NCI-H1048 (cell line): ENCODE results near the gene SFRP4.
A peak's percentile ranks its signal among the peaks of the same experiment; 100 is the strongest.

ENCODE experiments used
- DNase-seq: peaks from one replicate; lab custom pipeline; 2025; lab: John Stamatoyannopoulos, UW

Gene SFRP4

DNA sequence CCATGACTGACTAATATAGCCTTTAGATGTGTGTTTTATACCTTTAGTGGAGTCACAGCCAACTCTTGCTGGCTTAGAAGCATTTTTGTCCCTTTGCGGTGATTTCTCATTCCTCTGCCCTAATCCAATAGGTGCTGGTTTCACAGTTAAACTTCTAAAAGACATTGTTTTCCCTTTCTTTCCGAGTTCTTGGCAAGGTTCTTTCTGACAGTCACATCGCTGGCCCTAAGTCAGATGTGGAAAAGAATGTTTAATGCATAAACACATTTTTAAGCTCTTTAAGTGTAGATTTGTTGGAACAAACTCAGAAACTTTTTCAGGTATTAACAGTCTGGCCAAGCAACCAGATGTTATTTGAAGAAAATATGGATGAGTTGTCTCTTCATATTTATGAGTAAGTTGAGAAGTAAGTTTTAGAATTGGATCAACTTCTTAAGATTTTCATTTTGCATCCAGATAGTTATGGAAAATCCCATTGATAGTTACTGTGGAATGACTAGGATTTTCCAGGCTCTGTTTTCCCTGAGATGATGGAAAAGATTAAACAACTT lies 7.9 kb upstream of the SFRP4 start:
- DNase-seq: no peak

DNA sequence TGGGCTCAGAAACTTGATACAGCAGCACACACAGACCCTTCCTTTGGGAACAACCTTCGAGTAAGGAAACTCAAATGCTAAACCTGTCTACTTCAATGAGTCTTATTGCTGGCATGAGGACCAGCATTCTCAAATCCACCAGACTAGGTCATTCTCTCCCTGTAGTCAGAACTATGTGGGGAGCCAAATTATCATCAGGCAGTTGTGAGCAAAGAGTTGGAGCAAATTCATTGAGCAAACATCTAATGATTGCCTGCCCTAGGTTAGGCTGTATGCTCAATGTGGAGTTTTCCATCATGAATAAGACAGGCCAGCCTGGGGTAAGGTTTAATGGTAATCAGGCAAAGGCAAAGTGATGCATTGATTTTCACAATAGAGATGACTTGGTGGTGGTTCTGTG lies 7.4 kb upstream of the SFRP4 start:
- no peak for DNase-seq

DNA sequence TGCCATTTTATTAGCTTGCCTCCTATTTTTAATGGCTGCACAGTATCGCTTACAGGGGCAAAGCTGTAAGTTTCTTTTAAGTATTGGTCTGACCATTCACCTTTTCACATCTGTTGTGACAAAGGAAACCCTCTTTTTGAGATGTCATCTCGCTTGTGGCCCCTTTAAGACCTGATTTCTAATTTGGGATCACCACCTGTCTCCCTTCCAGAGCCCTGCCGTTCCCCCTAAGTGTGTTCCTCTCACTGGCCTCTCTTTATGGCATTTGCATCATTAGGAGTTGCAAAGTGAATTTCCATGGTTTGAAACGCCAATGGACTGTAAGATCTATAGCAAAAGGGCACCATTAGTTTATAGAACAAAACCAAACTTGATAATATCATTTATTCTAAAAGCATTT lies 5.3 kb upstream of the SFRP4 start:
- no peak for DNase-seq

DNA sequence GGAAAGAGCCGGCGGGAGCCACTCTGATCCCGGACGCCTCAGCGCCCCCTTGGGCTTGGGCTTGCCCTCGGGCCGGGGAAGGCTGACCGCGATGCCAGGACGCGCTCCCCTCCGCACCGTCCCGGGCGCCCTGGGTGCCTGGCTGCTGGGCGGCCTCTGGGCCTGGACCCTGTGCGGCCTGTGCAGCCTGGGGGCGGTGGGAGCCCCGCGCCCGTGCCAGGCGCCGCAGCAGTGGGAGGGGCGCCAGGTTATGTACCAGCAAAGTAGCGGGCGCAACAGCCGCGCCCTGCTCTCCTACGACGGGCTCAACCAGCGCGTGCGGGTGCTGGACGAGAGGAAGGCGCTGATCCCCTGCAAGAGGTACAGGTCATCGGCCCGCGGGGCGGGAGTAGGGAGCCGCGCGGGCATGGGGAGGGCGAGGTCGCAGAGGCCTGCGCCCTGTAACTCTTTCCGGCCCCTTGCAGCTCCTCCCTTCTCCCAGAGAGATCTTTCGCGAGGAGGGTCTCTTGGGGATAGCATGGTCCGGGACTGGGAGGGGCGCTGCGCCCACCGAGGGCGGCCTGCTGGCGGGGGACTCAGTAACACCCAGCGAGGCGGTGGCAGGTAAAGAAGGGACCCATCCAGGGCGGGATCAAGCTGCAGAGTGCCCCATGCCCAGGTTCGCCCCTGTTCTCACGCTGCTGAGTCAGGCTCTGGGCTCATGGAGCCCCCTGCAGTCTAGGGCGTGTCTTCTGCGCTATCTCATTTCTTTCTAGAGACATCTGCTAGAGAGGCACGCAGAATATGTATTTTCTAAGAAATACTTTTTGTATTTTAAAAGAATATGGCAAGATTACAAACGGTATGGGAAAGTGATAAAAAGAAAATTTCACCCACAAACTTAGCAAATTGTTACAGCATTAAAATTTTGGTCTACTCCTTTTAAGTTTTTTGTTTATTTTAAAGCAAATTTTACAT lies 4.5 kb upstream of the SFRP4 start:
- peak; percentile 38 for DNase-seq

DNA sequence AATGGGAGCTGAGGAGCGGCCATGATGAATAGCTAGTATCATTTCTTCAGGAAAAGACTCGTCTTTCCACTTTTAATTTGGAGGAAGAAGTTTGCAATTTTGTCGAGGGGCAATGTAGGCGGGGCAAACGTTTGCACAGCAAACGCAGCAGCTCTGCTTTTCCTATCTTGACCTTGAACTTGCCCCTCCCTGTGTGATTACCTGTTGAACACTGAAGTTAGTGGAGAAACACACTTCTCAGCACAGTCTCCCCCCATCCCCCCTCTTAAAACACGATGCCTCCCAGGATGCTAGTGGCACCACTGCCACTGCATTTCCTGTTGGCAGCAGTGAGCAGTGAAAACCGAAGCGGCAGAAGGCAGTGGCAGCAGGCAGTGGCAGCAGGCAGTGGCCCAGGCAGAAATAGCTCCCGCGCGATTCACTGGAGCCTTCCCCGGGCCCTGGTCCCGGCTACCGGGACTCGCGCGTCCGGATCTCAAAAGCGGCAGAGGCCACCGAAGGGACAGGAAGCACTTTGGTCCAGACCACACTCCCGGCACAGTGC lies 3.8 kb upstream of the SFRP4 start, which contains the start of gene EPDR1:
Gene EPDR1, plus strand, starts transcription at position 336 of the 544 bp plus-strand sequence. CDS start 300 bp downstream, outside the sequence.
- peak; percentile 46 for DNase-seq

DNA sequence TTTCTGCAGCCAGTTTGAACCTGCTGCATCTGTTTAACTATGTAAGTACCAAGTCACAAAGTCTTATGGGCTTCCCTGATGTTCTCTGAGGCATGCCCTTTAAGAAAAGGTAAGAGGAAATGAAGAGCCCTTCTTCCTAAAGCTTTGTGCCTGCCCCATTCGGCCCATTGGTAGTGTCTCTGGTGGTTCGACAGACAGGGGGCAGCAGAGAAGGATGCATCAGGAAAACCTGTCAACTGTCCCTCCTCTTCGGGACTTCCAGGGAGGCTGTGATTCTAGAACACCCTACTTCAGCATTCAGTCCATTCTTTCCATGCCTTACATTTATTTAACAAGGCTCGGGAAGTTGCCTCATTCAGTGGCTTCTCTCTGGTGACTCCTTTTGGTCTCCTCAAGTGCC lies 1.9 kb upstream of the SFRP4 start:
- DNase-seq: no peak

DNA sequence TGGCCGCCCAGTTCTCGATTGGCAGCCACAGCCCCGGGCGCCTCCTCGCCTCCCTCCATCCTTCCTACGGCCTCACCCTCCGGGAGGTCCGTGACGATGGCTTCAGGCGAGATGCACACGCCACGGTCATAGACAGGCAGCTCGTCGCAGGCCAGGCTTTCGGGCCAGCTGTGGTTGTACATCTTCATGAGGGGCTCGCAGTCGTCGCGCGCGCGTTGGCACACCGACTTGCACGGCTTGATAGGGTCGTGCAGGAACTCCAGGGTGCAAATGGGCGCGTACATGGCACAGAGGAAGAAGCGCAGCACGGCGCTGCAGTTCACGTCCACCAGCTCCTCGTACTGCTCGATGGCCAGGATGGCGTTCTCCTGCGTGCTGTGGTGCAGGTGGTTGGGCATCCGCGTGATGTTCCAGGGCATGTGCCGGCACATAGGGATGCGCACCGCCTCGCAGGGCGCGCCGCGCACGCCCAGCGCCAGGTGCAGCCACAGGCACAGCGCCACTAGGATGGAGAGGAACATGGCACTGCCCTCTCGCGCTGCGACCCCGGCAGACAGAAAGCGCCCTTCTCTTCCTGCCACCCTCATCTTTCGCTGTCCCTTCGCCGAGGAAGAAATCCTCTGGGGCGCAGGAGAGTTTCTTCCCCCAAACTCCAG lies 472 bp downstream of the SFRP4 start:
- no peak for DNase-seq

DNA sequence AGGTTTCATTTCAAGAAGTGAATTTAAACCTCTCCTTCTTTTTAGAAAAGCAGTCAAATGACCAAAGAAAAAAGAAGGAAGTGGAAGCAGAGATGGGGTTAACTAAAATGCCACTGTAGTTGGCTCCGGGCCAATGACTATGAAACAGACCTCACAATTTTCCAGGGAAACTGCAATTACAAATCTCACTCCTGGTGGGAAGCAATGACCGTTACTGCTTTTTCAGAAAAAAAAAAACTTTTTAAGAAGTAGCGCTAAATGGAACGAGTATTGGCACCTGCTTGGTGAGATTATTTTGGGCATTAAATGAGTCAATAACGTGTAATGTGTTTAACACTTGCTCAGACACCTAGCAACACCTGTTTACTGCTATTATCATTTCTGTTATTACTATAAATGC lies 1.2 kb downstream of the SFRP4 start:
- DNase-seq: no peak

DNA sequence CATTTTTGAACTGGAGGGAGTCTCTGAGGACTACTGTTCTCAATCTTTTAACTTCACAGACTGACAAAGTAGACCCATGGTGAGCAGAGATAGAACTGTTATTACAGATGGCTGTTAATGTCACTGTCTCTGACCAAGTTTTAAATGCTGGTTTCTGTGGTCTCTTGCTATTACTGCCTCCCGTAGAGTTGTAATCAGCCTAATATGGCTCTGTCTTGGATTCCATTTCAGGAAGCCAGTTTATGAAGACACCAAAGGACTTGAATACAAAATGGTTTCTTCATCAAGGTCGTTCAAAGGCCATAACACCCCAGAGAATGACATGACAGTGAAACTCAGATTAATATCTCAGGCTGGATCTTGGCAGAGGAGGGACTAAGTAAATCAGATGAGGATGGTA lies 3.9 kb downstream of the SFRP4 start:
- DNase-seq: no peak

DNA sequence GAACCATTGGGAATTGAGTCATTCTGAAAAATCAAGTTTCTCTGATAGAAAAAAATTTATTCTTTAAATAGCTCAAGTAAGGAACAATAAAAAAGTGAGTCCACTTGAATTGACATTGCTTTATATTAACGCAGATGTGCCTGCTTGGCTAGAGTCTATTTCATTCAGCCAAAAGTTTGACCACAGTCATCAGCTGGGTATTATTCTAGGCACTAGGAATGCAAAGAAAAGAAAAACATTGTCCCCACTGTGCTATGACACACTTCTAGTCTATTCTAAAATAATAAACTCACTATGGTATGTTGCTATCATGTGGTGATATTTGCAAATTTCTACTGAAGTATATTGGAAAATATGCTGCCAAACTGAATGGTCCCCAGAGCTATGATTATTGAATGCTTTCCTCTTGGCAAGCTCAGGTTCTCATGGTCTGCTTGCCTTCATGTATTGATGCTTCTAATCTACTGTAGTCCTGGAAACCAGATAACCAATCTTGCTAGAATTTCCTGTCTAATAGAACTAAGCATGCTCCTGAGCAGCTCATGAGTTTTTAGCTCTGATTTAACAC lies 8.3 kb downstream of the SFRP4 start:
- no peak for DNase-seq

DNA sequence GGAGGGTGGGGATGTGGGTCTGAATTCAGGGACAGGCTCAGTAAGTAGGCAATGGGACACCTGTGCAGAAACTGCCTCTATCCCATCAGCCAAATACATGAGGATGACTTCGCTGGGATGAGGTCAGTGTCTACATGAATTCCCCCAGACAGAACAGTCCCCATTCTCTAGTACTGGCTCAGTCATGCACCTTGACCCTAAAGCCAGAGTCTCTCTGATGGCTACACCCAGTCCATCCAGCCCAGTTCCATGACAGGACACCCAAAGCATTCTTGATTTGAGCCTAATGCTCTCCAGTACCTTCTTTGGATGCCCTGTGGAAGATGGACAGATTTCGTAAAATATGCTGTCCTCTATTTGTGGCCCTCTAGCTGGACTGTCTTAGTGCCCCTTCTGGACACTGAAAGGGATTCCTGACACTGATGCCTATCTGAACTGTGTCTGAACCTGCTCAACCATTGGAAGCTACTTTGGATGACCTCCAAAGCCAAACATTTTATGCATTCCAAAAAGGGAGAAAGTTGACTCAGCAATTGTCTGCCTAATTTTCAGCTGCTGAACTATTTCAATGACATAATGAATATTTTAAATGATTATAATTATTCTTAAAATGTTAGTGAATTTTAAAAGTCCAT lies 14.6 kb downstream of the SFRP4 start:
- DNase-seq: no peak

DNA sequence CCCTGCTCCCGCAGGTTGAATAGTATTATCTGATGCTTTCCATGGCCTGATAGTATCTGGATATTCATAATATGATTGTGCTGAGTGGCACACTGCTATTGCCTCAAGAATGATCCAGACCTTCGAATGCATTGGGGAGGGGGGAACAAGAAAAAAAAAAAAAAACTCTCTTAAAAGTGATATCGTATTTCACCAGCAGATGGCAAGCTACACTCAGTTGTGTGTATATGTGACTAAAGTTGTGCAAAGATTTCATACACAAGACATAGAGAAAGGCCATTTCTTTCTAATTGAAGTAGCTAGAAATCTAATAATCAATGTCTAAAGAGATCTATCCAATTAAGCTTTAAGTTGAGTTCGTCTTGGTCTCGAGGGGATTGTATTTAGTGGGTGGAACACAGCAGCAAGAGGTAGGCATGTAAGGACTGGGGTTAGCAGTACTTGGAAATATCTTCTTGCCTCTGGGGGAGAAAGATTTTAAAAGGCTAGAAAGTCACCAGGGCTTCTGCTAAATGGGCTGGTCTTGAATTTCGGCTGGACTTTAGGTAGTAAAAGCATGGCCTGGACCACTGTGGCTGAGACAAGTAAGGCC lies 15.3 kb downstream of the SFRP4 start:
- no peak for DNase-seq

DNA sequence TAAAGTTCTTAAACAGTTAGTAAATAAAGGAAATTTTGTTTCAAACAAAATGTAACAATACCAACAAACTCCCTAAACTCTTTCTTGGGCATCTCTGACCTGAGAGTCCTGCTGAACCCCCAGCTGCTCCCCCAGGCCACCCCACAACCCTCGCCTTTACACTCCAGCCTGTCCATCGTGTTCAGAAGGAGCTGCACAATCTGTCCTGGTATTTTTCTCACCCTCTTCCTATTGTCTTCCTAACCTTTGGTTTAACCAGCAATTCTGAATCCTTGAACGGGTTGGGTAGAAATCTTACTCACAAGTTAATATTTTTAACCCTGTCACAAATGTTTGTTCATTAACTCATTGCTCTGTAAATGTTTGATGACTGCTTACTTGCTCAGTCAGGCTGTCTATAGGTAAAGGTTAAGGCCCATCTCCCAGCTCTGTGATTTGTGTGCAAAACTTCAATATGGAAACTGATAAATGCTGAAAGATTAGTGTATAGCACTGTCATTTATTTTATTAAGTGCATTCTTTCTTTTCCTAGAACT lies 16.8 kb downstream of the SFRP4 start:
- DNase-seq: no peak

DNA sequence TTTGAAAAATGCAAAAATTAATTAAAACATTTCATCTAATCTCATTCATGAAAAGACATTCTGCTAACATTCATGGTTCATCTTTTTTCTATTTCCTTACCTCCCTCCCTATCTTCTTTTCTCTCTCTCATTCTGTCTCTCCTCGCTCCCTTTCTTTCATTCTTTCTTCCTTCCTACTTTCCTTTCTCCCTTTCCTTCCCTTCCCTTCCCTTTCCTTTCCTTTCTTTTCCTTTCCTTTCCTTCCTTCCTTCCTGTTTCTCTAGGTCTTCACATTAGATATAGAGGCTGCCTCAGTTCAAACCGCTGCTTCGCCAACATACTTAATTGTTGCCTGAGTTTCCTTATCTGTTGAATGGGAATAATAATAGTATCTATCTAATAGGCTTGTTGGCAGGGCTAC lies 21.9 kb downstream of the SFRP4 start:
- DNase-seq: no peak

DNA sequence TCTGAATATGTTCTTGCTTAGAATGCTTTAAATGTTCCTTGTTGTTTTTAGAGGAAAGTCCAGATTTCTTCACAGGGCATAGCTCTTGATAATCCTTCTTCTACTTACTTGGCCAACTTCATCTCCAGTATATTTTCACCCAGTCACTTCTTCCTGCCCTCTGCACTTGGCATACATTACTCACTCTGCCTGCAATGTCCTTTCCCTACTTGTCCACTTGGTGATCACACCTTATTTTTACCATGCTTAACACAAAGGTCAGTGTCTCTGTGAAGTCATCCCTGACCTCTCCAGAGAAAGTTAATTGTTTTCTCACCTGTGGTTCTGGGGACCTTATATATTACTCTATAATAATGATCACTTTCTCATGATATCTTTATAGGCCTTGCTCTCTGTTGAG lies 23.3 kb downstream of the SFRP4 start:
- DNase-seq: no peak

DNA sequence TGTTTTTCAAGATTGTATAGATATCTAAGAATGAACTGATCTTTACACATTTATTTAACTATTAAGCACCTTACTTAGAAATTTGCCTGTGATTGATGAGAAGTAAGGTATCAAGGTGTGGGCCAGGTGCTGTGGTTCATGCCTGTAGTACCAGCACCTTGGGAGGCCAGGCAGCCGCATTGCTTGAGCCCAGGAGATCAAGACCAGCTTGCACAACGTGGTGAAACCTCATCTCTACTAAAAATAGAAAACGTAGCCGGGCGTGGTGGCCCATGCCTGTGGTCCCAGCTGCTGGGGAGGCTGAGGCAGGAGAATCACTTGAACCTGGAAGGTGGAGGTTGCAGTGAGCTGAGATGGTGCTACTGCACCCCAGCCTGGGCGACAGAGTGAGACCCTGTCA lies 34.5 kb downstream of the SFRP4 start:
- no peak for DNase-seq
